HCT116 (cell line): ENCODE measurements around the gene ERGIC1. TPM values are rescaled to one million over a fixed set of nuclear protein-coding genes. Genes with fewer than 3 reads are reported as not detected.
"Not testable (repeated sequence)": the region's sequence is repeated elsewhere in the genome, so short reads cannot be mapped to it uniquely, and the experiment has no call there.

Experiments
- ATAC-seq: fragments of 200-7000 bp; cut with Tn5 transposase; 2 replicates; pipeline ENCODE4 v1.9.1; 2020; ENCODE audit warnings: mild to moderate bottlenecking, moderate library complexity
- BruUV-seq: library from RNA; stranded (reverse); fragments of 400-500 nt; replicated peaks from 2 replicates; lab custom pipeline; 2021; lab: Mats Ljungman, UMichigan
- CTCF ChIA-PET: fragments of 300-600 bp; sonication (Branson Sonifier 250); formaldehyde crosslinking; loops from one replicate; lab custom pipeline; 2021; ENCODE audit warnings: antibody characterized with exemption; lab: Charles Lee
- POLR2A ChIA-PET: fragments of 300-600, 350-600 bp; sonication (Branson Sonifier 250); formaldehyde crosslinking; loops from one replicate; lab custom pipeline; 2021; ENCODE audit warnings: antibody characterized with exemption; lab: Charles Lee
- RAD21 ChIA-PET, 2 experiments: fragments of 300-600 bp; sonication (Branson Sonifier 250); formaldehyde crosslinking; loops; one replicate each; lab custom pipeline; 2023; ENCODE audit warnings: low total read pairs in 2 of 2; ENCODE audit not compliant: uncharacterized antibody in 2 of 2, unreplicated experiment in 2 of 2, low non-redundant PET in 1 of 2; lab: Charles Lee
- DNase-seq: peaks from one replicate; pipeline ENCODE4 v3.0.0-alpha.2; 2010; ENCODE audit warnings: low read depth, low spot score
- H2AFZ ChIP-seq: fragments of 200-600 bp; shearing (Covaris generic), sonication (generic); 2 replicates; pipeline ENCODE4 v1.6.1; 2017; ENCODE audit warnings: low read depth, mixed run types, mixed read lengths, antibody characterized with exemption, low read length; ENCODE audit not compliant: poor library complexity, severe bottlenecking
- H3K27ac ChIP-seq: 2 replicates; pipeline ENCODE4 v1.5.1; 2012; ENCODE audit warnings: low read depth, low read length
- H3K27me3 ChIP-seq: fragments of 200-600 bp; sonication (generic); 2 replicates; pipeline ENCODE4 v1.6.1; 2016; ENCODE audit warnings: mixed run types, low read length, mixed read lengths; ENCODE audit not compliant: insufficient read depth
- H3K36me3 ChIP-seq, 2 experiments: fragments of 200-500 bp in 1 of 2; fragments of 200-600 bp in 1 of 2; sonication (Bioruptor generic) in 1 of 2; sonication (generic) in 1 of 2; 2 replicates each; pipeline versions ENCODE4 v1.5.1 to v1.6.1; 2014 to 2016; ENCODE audit warnings: low read length in 2 of 2, inconsistent platforms in 1 of 2, mixed read lengths in 1 of 2, mixed run types in 1 of 2; ENCODE audit not compliant: insufficient read depth in 2 of 2, control insufficient read depth in 1 of 2
- H3K4me1 ChIP-seq, 2 experiments: fragments of 200-600 bp in 1 of 2; sonication (generic) in 1 of 2; 2 replicates each; pipeline versions ENCODE4 v1.5.1 to v1.6.1; 2012 to 2017; ENCODE audit warnings: low read length in 2 of 2, inconsistent platforms in 1 of 2, mild to moderate bottlenecking in 1 of 2, mixed read lengths in 1 of 2, mixed run types in 1 of 2, moderate library complexity in 1 of 2; ENCODE audit not compliant: insufficient read depth in 2 of 2, control insufficient read depth in 1 of 2
- H3K4me2 ChIP-seq: fragments of 200-600 bp; sonication (generic); 2 replicates; pipeline ENCODE4 v1.6.1; 2017; ENCODE audit warnings: mixed run types, low read length, mixed read lengths
- H3K4me3 ChIP-seq, 2 experiments: fragments of 200-600 bp in 1 of 2; sonication (generic) in 1 of 2; replicated peaks in 1 of 2; 2 replicates each; pipeline ENCODE4 v1.5.1; 2011 to 2016; ENCODE audit warnings: low read length in 2 of 2, control low read depth in 1 of 2, low read depth in 1 of 2, mild to moderate bottlenecking in 1 of 2, mixed read lengths in 1 of 2, mixed run types in 1 of 2
- H3K79me2 ChIP-seq: fragments of 200-600 bp; sonication (generic); 2 replicates; pipeline ENCODE4 v1.6.1; 2017; ENCODE audit warnings: mild to moderate bottlenecking, mixed run types, low read length, moderate library complexity, mixed read lengths; ENCODE audit not compliant: insufficient read depth
- H3K9ac ChIP-seq: fragments of 200-600 bp; sonication (generic); 2 replicates; pipeline ENCODE4 v1.6.1; 2016; ENCODE audit warnings: low read length, mixed read lengths
- H3K9me2 ChIP-seq: fragments of 200-600 bp; sonication (generic), shearing (Covaris generic); 2 replicates; pipeline ENCODE4 v1.6.1; 2017; ENCODE audit warnings: mixed run types, mild to moderate bottlenecking, moderate library complexity; ENCODE audit not compliant: insufficient read depth
- H3K9me3 ChIP-seq, 2 experiments: fragments of 200-500 bp in 1 of 2; fragments of 200-600 bp in 1 of 2; sonication (Bioruptor generic) in 1 of 2; sonication (generic) in 1 of 2; 2 replicates each; pipeline ENCODE4 v1.6.1; 2014 to 2017; ENCODE audit warnings: low read length in 2 of 2, mixed read lengths in 2 of 2, inconsistent platforms in 1 of 2, low read depth in 1 of 2, mild to moderate bottlenecking in 1 of 2, mixed run types in 1 of 2, moderate library complexity in 1 of 2; ENCODE audit not compliant: control insufficient read depth in 1 of 2, insufficient read depth in 1 of 2
- H4K20me1 ChIP-seq: fragments of 200-600 bp; sonication (generic), shearing (Covaris generic); 2 replicates; pipeline ENCODE4 v1.6.1; 2017; ENCODE audit warnings: mixed run types, mild to moderate bottlenecking, moderate library complexity; ENCODE audit not compliant: insufficient read depth
- CBX3 ChIP-seq: IDR thresholded peaks from 2 replicates; pipeline ENCODE4 v1.6.1; 2012; ENCODE audit warnings: low read depth
- CEBPB ChIP-seq: IDR thresholded peaks from 2 replicates; pipeline ENCODE4 v1.6.1; 2012; ENCODE audit warnings: low read depth
- EZH2 ChIP-seq: fragments of 200-600 bp; sonication (generic); IDR thresholded peaks from 2 replicates; pipeline ENCODE4 v1.6.1; 2017; ENCODE audit warnings: antibody characterized with exemption, mixed run types
- EZH2phosphoT487 ChIP-seq: fragments of 200-600 bp; IDR thresholded peaks from 2 replicates; pipeline ENCODE4 v1.6.1; 2018; ENCODE audit warnings: antibody characterized with exemption, borderline replicate concordance
- FOSL1 ChIP-seq: IDR thresholded peaks from 2 replicates; pipeline ENCODE4 v1.6.1; 2012; ENCODE audit warnings: low read depth
- JUND ChIP-seq: IDR thresholded peaks from 2 replicates; pipeline ENCODE4 v1.6.1; 2012
- POLR2A ChIP-seq: IDR thresholded peaks from 2 replicates; pipeline ENCODE4 v1.7.0; 2011; ENCODE audit warnings: borderline replicate concordance; ENCODE audit not compliant: insufficient read depth, insufficient read length; ENCODE audit errors: extremely low read depth
- POLR2AphosphoS5 ChIP-seq: IDR thresholded peaks from 2 replicates; pipeline ENCODE4 v1.6.1; 2011; ENCODE audit warnings: mild to moderate bottlenecking, low read depth, low read length, moderate library complexity
- RAD21 ChIP-seq: IDR thresholded peaks from 2 replicates; pipeline ENCODE4 v1.6.1; 2012; ENCODE audit warnings: low read depth, mild to moderate bottlenecking
- TCF7L2 ChIP-seq: IDR thresholded peaks from 2 replicates; pipeline ENCODE4 v1.7.0; 2011; ENCODE audit warnings: borderline replicate concordance, inconsistent platforms; ENCODE audit not compliant: insufficient read depth, insufficient read length; ENCODE audit errors: extremely low read depth
- ZFX ChIP-seq: fragments of 450-650 bp; IDR thresholded peaks from 2 replicates; pipeline ENCODE4 v1.6.1; 2017
- intact Hi-C: fragments of 100-400 bp; cut with micrococcal nuclease; formaldehyde crosslinking; loops from 2 replicates; pipeline ENCODE4 v1.10.0; 2022
- total RNA-seq: library from RNA; stranded (reverse); gene quantifications from one replicate; pipeline ENCODE4 v1.2.1, GENCODE V29; 2021; ENCODE audit not compliant: unreplicated experiment
- TF ChIP-seq, protein P1 (sequence below), 3 experiments: fragments of 200-600 bp in 1 of 3; sonication (generic) in 1 of 3; IDR thresholded peaks in 2 of 3; conservative IDR thresholded peaks in 1 of 3; 2 replicates each; pipeline ENCODE4 v1.5.1; 2012 to 2017; ENCODE audit warnings: low read depth in 2 of 3, low read length in 2 of 3, antibody characterized with exemption in 1 of 3, borderline replicate concordance in 1 of 3, control low read depth in 1 of 3, mild to moderate bottlenecking in 1 of 3, mixed read lengths in 1 of 3, mixed run types in 1 of 3, moderate library complexity in 1 of 3; ENCODE audit not compliant: insufficient read depth in 1 of 3
- TF ChIP-seq, protein P2 (sequence below): IDR thresholded peaks from 2 replicates; pipeline ENCODE4 v1.6.1; 2012
- TF ChIP-seq, protein P3 (sequence below): IDR thresholded peaks from 2 replicates; pipeline ENCODE4 v1.6.1; 2012

Gene ERGIC1
- total RNA-seq, 1 experiment from 2014 or later = 73.3 TPM

DNA sequence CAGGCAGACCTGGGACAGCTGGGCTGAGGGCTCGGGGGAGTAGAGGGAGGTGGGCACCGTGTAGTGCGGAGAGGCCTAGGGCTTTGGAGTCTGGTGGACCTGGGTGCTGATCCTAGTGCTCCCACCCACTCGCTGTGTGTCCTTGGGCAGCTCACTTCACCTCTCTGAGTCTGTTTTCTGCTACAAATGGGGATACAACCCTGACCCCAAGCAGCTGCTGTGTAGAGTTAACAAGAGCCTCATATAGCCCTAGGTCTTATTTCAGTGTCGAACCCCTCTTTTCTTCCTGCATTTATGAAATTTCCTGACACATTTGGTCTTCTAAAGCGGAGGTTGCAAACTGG lies 16.4 kb downstream of the ERGIC1 start:
- no peaks in the 10 kb centered on the region for H3K36me3 ChIP-seq
- H3K4me2 ChIP-seq = no peak overlapping the region
- no peaks in the 10 kb centered on the region for H3K9me2 ChIP-seq
- no peak overlapping the region for H3K9ac ChIP-seq
- ChIA-PET CTCF (no interaction called here), RAD21 (no interaction called here), POLR2A (no interaction called here)
- H3K4me1 ChIP-seq = no peaks in the 10 kb centered on the region; a peak in 1 of 4 replicates
- no peak overlapping the region for H3K4me3 ChIP-seq
- ATAC-seq (no peak), DNase-seq (no peak)
- intact Hi-C loops = no loop called here
- H3K27me3 ChIP-seq = no peaks in the 10 kb centered on the region
- H3K79me2 ChIP-seq = peaks cover 37% of the 10 kb centered on the region; the same call in 1 of the 2 replicates
- no TSS peak for BruUV-seq
- no peak overlapping the region for H2AFZ ChIP-seq
- H3K9me3 ChIP-seq = no peaks in the 10 kb centered on the region
- H3K27ac ChIP-seq = no peak overlapping the region
- no peak for TF ChIP-seq POLR2AphosphoS5
- TF ChIP-seq POLR2A = no peak
- TF ChIP-seq RAD21 = no peak
- TF ChIP-seq, protein P1, sequence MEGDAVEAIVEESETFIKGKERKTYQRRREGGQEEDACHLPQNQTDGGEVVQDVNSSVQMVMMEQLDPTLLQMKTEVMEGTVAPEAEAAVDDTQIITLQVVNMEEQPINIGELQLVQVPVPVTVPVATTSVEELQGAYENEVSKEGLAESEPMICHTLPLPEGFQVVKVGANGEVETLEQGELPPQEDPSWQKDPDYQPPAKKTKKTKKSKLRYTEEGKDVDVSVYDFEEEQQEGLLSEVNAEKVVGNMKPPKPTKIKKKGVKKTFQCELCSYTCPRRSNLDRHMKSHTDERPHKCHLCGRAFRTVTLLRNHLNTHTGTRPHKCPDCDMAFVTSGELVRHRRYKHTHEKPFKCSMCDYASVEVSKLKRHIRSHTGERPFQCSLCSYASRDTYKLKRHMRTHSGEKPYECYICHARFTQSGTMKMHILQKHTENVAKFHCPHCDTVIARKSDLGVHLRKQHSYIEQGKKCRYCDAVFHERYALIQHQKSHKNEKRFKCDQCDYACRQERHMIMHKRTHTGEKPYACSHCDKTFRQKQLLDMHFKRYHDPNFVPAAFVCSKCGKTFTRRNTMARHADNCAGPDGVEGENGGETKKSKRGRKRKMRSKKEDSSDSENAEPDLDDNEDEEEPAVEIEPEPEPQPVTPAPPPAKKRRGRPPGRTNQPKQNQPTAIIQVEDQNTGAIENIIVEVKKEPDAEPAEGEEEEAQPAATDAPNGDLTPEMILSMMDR (IDR thresholded peaks at IDR 0.05 in 2 of 3, conservative IDR thresholded peaks at IDR 0.05 in 1 of 3; ENCODE audit: borderline replicate concordance in 1 of 3, insufficient read depth in 1 of 3, low read depth in 2 of 3, low read length in 2 of 3) = no peak
- TF ChIP-seq CEBPB = no peak
- TF ChIP-seq JUND = no peak
- TF ChIP-seq TCF7L2 = no peak
- TF ChIP-seq, protein P2, sequence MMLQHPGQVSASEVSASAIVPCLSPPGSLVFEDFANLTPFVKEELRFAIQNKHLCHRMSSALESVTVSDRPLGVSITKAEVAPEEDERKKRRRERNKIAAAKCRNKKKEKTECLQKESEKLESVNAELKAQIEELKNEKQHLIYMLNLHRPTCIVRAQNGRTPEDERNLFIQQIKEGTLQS = no peak
- TF ChIP-seq, protein P3, sequence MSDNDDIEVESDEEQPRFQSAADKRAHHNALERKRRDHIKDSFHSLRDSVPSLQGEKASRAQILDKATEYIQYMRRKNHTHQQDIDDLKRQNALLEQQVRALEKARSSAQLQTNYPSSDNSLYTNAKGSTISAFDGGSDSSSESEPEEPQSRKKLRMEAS = no peak
- TF ChIP-seq EZH2 = no peak
- TF ChIP-seq CBX3 = no peak
- TF ChIP-seq ZFX = no peak
- TF ChIP-seq FOSL1 = no peak
- no peak for TF ChIP-seq EZH2phosphoT487
- H4K20me1 ChIP-seq = no peaks in the 10 kb centered on the region

DNA sequence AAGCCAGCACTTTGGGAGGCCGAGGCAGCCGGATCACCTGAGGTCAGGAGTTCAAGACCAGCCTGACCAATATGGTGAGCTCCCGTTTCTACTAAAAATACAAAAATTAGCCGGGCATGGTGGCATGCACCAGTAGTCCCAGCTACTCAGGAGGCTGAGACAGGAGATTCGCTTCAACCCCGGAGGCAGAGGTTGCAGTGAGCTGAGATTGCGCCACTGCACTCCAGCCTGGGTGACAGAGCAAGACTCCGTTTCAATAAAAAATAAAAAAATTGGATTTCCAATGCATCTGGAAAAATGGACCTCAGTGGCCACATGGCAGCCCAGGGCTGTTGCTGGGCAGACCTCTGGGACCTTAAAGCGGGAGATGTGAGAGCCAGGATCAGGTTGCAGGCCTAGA lies 17.2 kb downstream of the ERGIC1 start:
- ATAC-seq, H4K20me1 ChIP-seq, RAD21 ChIA-PET, H3K36me3 ChIP-seq, BruUV-seq, CTCF ChIA-PET, POLR2A ChIA-PET, H2AFZ ChIP-seq, intact Hi-C loops, DNase-seq, H3K4me2 ChIP-seq, H3K4me1 ChIP-seq, H3K4me3 ChIP-seq, H3K27me3 ChIP-seq, H3K27ac ChIP-seq, H3K9me2 ChIP-seq, H3K9me3 ChIP-seq, H3K9ac ChIP-seq: not testable (repeated sequence)
- H3K79me2 ChIP-seq = peaks cover 32% of the 10 kb centered on the region; the same call in 1 of the 2 replicates
